CD4-positive, alpha-beta T cell (primary cell): ENCODE measurements around the gene ITGB1BP2. TPM values are rescaled to one million over a fixed set of nuclear protein-coding genes. Genes with fewer than 3 reads are reported as not detected.

ENCODE experiments used
- ATAC-seq: fragments of 200-7000 bp; cut with Tn5 transposase; one replicate; pipeline ENCODE4 v1.10.0; 2022; ENCODE audit warnings: mild to moderate bottlenecking; ENCODE audit not compliant: poor library complexity
- CTCF ChIA-PET: fragments of 350-600 bp; sonication (Branson Sonifier 250); formaldehyde crosslinking; loops from one replicate; lab custom pipeline; 2021; ENCODE audit warnings: antibody characterized with exemption, inconsistent platforms; lab: Charles Lee
- POLR2A ChIA-PET: fragments of 350-600 bp; sonication (Branson Sonifier 250); formaldehyde crosslinking; loops from one replicate; lab custom pipeline; 2021; ENCODE audit warnings: antibody characterized with exemption, inconsistent platforms; lab: Charles Lee
- DNase-seq, 14 experiments: peaks; one replicate each; pipeline ENCODE4 v3.0.0-alpha.2; 2013 to 2020; ENCODE audit warnings: mixed read lengths in 2 of 14
- H3K27ac ChIP-seq, 2 donors: one replicate each; pipeline versions ENCODE4 v1.5.1 to v1.7.0; 2013; ENCODE audit warnings: low read length in 2 of 2, low read depth in 1 of 2, mild to moderate bottlenecking in 1 of 2
- H3K27me3 ChIP-seq, 2 experiments: 1 replicate in 1 of 2; 2 replicates in 1 of 2; pipeline versions ENCODE4 v1.6.1 to v1.7.0; 2013; ENCODE audit warnings: low read length in 2 of 2, control low read depth in 1 of 2, mild to moderate bottlenecking in 1 of 2, moderate library complexity in 1 of 2; ENCODE audit not compliant: insufficient read depth in 2 of 2, control insufficient read depth in 1 of 2
- H3K36me3 ChIP-seq: one replicate; pipeline ENCODE4 v1.6.1; 2013; ENCODE audit warnings: low read length, control low read depth; ENCODE audit not compliant: insufficient read depth
- H3K4me1 ChIP-seq: one replicate; pipeline ENCODE4 v1.6.1; 2013; ENCODE audit warnings: low read length, control low read depth; ENCODE audit not compliant: insufficient read depth
- H3K4me3 ChIP-seq: one replicate; pipeline ENCODE4 v1.5.1; 2013; ENCODE audit warnings: mild to moderate bottlenecking, low read length, moderate library complexity
- H3K9me3 ChIP-seq, 2 experiments: 1 replicate in 1 of 2; 2 replicates in 1 of 2; pipeline versions ENCODE4 v1.6.1 to v1.7.0; 2013; ENCODE audit warnings: low read length in 2 of 2, mild to moderate bottlenecking in 2 of 2, control low read depth in 1 of 2, moderate library complexity in 1 of 2; ENCODE audit not compliant: control insufficient read depth in 1 of 2, insufficient read depth in 1 of 2
- H3K27ac Mint-ChIP-seq: one replicate; pipeline ENCODE4 v1.8.0; 2020; ENCODE audit warnings: mixed read lengths
- H3K27me3 Mint-ChIP-seq: one replicate; pipeline ENCODE4 v1.8.0; 2021; ENCODE audit warnings: mixed read lengths
- H3K36me3 Mint-ChIP-seq: one replicate; pipeline ENCODE4 v1.8.0; 2021; ENCODE audit warnings: low read depth, mixed read lengths
- H3K4me1 Mint-ChIP-seq: one replicate; pipeline ENCODE4 v1.8.0; 2021; ENCODE audit warnings: low read depth, mixed read lengths
- H3K4me3 Mint-ChIP-seq: one replicate; pipeline ENCODE4 v1.8.0; 2020; ENCODE audit warnings: mild to moderate bottlenecking, mixed read lengths
- H3K9me3 Mint-ChIP-seq: one replicate; pipeline ENCODE4 v1.8.0; 2020; ENCODE audit warnings: mixed read lengths
- intact Hi-C, 2 experiments: fragments of 100-400 bp; cut with DNase I in 1 of 2; cut with micrococcal nuclease in 1 of 2; formaldehyde crosslinking; loops; one replicate each; pipeline versions ENCODE4 v1.15.1 to v1.9.0; 2023 to 2025; cut with DNase I, micrococcal nuclease
- total RNA-seq, 174 experiments: library from RNA in 2 of 174; stranded (reverse) in 2 of 174; gene quantifications; one replicate each; pipeline ENCODE4 v1.2.3 and lab custom pipeline; 2021 to 2026
- TF ChIP-seq, protein P1 (sequence below): fragments of 200-600 bp; IDR thresholded peaks from one replicate; pipeline ENCODE4 v1.8.0; 2022; ENCODE audit warnings: antibody characterized with exemption, mild to moderate bottlenecking

Gene ITGB1BP2
- total RNA-seq, 2 experiments from 2014 or later: 2.9 to 3.4 TPM

DNA sequence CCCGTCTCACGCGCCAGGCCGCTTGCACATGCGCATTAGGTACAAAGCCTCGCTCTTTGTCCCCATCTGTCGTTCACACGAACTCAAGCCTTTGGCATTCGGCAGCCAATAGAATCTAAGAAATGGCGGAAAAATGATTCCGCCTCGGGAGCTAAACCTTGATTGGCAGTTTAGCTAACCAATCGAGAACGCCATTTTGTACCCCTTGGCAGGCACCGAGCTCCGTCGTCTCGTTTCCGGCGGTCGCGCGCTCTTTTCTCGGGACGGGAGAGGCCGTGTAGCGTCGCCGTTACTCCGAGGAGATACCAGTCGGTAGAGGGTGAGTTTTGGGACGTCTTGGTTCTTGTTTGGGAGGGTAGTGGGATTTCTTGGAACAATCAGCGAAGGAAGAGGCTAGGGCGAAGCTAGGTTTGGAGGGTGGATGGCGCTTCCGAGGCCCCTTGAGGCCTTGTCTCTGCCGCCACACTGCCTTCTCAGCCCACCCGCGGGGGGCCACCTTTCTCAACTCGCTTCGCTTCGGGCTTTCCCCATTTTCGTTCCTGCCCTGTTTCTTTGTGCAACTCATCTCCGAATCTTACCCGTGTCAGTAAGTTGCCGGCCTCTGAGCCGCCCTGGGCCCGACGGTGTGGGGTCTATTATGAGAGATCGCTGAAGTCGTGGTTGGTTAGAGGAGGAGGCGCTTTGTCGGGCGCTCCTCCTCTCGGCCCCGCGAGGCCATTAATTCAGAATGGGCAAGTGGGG, 18.0 kb upstream of the ITGB1BP2 start, which contains the start of gene NONO:
TSS of gene NONO (plus strand) at position 233 of the 741 bp plus-strand sequence. CDS start 7,003 bp downstream, outside the sequence.
- H3K9me3 Mint-ChIP-seq: no peaks in the 10 kb centered on the region
- Histone ChIP-seq H3K27me3 (no peaks in the 10 kb centered on the region), H3K4me3 (peak within 1 kb of the TSS; percentile 89), H3K9me3 (no peaks in the 10 kb centered on the region), H3K36me3 (no peaks in the 10 kb centered on the region), H3K4me1 (peaks cover 28% of the 10 kb centered on the region), H3K27ac (peak within 1 kb of the TSS; percentile 85 to 97)
- TF ChIP-seq, protein P1, sequence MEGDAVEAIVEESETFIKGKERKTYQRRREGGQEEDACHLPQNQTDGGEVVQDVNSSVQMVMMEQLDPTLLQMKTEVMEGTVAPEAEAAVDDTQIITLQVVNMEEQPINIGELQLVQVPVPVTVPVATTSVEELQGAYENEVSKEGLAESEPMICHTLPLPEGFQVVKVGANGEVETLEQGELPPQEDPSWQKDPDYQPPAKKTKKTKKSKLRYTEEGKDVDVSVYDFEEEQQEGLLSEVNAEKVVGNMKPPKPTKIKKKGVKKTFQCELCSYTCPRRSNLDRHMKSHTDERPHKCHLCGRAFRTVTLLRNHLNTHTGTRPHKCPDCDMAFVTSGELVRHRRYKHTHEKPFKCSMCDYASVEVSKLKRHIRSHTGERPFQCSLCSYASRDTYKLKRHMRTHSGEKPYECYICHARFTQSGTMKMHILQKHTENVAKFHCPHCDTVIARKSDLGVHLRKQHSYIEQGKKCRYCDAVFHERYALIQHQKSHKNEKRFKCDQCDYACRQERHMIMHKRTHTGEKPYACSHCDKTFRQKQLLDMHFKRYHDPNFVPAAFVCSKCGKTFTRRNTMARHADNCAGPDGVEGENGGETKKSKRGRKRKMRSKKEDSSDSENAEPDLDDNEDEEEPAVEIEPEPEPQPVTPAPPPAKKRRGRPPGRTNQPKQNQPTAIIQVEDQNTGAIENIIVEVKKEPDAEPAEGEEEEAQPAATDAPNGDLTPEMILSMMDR: no peak
- H3K4me3 Mint-ChIP-seq: peak within 1 kb of the TSS; percentile 98
- H3K27me3 Mint-ChIP-seq: no peaks in the 10 kb centered on the region
- peak; percentile 86 for ATAC-seq
- POLR2A ChIA-PET: interaction anchor here (0.7 to 2.8 kb wide), 20 partner anchors 8 to 255 kb away, joined by 3 to 105 read pairs (median 5); partner anchors contain the start of genes FOXO4, IL2RG, ITGB1BP2 and OGT
- peak within 1 kb of the TSS; percentile 99 for H3K27ac Mint-ChIP-seq
- H3K36me3 Mint-ChIP-seq: peaks cover 36% of the 10 kb centered on the region
- peaks cover 34% of the 10 kb centered on the region for H3K4me1 Mint-ChIP-seq
- DNase-seq: peak; percentile 62 to 97 (median 78)
- intact Hi-C loops: loop anchor here (1.0 to 10.0 kb wide), 3 partner anchors 29 to 99 kb away; partner anchors contain the start of genes ZMYM3 (in 2 of the 2) and TAF1 (in 1 of the 2)
- CTCF ChIA-PET: interaction anchor here (0.6 to 1.6 kb wide), 5 partner anchors 29 to 101 kb away, joined by 3 to 9 read pairs (median 5); partner anchors contain the start of genes TAF1 and ZMYM3

- Histone ChIP-seq H3K4me1 (peaks cover 28% of the 10 kb centered on the region), H3K27ac (no peak overlapping the region), H3K9me3 (no peaks in the 10 kb centered on the region), H3K36me3 (peaks cover 11% of the 10 kb centered on the region), H3K4me3 (no peak overlapping the region), H3K27me3 (no peaks in the 10 kb centered on the region)
- TF ChIP-seq, protein P1: no peak
- Mint-ChIP-seq H3K27ac (peak overlapping the region; percentile 99), H3K4me3 (peak overlapping the region; percentile 98), H3K9me3 (no peaks in the 10 kb centered on the region), H3K27me3 (no peaks in the 10 kb centered on the region), H3K36me3 (peaks cover 48% of the 10 kb centered on the region), H3K4me1 (peaks cover 39% of the 10 kb centered on the region)
- ATAC-seq (no peak), DNase-seq (no peak)
- POLR2A ChIA-PET: no interaction called here
- CTCF ChIA-PET: no interaction called here
- intact Hi-C loops: loop anchor here in 1 of 2 experiments (2.0 to 10.0 kb wide), 2 partner anchors 81 to 101 kb away; partner anchors contain the start of gene TAF1
Observed at GRCh38 chrX:71285929-71286328, 15.6 kb upstream of the ITGB1BP2 start.

DNA sequence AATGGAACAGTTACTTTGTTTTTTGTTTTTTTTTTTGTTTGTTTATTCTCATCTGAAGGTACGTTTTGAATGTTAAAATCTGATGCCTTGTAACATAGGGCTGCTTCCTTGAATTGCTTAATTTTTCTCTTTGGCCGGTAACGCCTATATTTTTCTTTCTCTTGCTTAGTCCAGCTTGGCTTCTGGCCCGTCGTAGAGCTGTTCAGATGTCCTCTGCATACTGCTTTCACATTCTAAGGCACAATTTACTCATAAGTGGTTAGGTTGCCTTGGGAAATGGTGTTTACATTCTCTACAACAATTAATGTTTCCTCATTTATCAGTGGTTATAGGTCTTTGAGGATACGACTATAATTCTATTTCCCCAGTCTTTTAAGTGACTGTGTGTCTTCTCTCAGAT, 10.2 kb upstream of the ITGB1BP2 start:
- Mint-ChIP-seq H3K4me1 (peaks cover 11% of the 10 kb centered on the region), H3K27ac (no peak overlapping the region), H3K9me3 (no peaks in the 10 kb centered on the region), H3K36me3 (peaks cover 60% of the 10 kb centered on the region), H3K4me3 (no peak overlapping the region), H3K27me3 (no peaks in the 10 kb centered on the region)
- intact Hi-C loops: no loop called here
- H3K36me3 ChIP-seq: peaks cover 54% of the 10 kb centered on the region
- H3K9me3 ChIP-seq: no peaks in the 10 kb centered on the region
- H3K4me1 ChIP-seq: peaks cover 18% of the 10 kb centered on the region
- ChIA-PET CTCF (no interaction called here), POLR2A (interaction anchor here (0.7 to 2.2 kb wide), 2 partner anchors 8 to 37 kb away, joined by 7 to 16 read pairs; partner anchors contain the start of genes NONO and ZMYM3)
- no peaks in the 10 kb centered on the region for H3K27me3 ChIP-seq
- DNase-seq: no peak
- no peak overlapping the region for H3K27ac ChIP-seq
- ATAC-seq: no peak
- TF ChIP-seq, protein P1: no peak
- no peak overlapping the region for H3K4me3 ChIP-seq
